Chondrocyte (in vitro differentiated cells): ENCODE measurements around the gene ZNF524. TPM values are rescaled to one million over a fixed set of nuclear protein-coding genes. Genes with fewer than 3 reads are reported as not detected.
"Not testable (repeated sequence)": the region's sequence is repeated elsewhere in the genome, so short reads cannot be mapped to it uniquely, and the experiment has no call there.

Source experiments
- DNase-seq: peaks from one replicate; pipeline ENCODE4 v3.0.0; 2021; ENCODE audit warnings: mixed read lengths, low spot score
- H3K27ac Mint-ChIP-seq: one replicate; pipeline ENCODE4 v1.8.0; 2021; ENCODE audit warnings: mild to moderate bottlenecking, moderate library complexity, mixed read lengths; ENCODE audit not compliant: unreplicated experiment
- H3K27me3 Mint-ChIP-seq: 2 replicates; pipeline ENCODE4 v1.8.0; 2021; ENCODE audit warnings: low read depth, mixed read lengths
- H3K36me3 Mint-ChIP-seq: 2 replicates; pipeline ENCODE4 v1.8.0; 2021; ENCODE audit warnings: low read depth, mixed read lengths
- H3K4me1 Mint-ChIP-seq: 2 replicates; pipeline ENCODE4 v1.8.0; 2021; ENCODE audit warnings: low read depth, mild to moderate bottlenecking, mixed read lengths
- H3K4me3 Mint-ChIP-seq: one replicate; pipeline ENCODE4 v1.8.0; 2021; ENCODE audit warnings: mild to moderate bottlenecking, moderate library complexity, mixed read lengths; ENCODE audit not compliant: unreplicated experiment
- H3K9me3 Mint-ChIP-seq: 2 replicates; pipeline ENCODE4 v1.8.0; 2021; ENCODE audit warnings: low read depth, mixed read lengths
- CTCF ChIP-seq: fragments of 200-600 bp; sonication (generic); IDR thresholded peaks from 2 replicates; pipeline ENCODE4 v1.5.0; 2021; ENCODE audit warnings: antibody characterized with exemption, mild to moderate bottlenecking, moderate library complexity
- total RNA-seq: library from RNA; stranded (reverse); gene quantifications from 3 replicates; pipeline ENCODE4 v1.2.1, GENCODE V29; 2021

Gene ZNF524
- total RNA-seq, 1 donor from 2014 or later: 11.0 TPM

GRCh38 chr19:55567708-55568328 is 32.3 kb upstream of the ZNF524 start:
- Mint-ChIP-seq H3K4me1 (no peaks in the 10 kb centered on the region), H3K4me3 (no peak overlapping the region)
- no peak for TF ChIP-seq CTCF

GRCh38 chr19:55569477-55569876 is 30.6 kb upstream of the ZNF524 start:
- not testable (repeated sequence) for H3K4me3 Mint-ChIP-seq, H3K27ac Mint-ChIP-seq, H3K27me3 Mint-ChIP-seq, H3K36me3 Mint-ChIP-seq, H3K9me3 Mint-ChIP-seq, H3K4me1 Mint-ChIP-seq, DNase-seq

More at GRCh38 chr19:55567708-55568328, 32.3 kb upstream of the ZNF524 start:
- Mint-ChIP-seq H3K9me3 (no peaks in the 10 kb centered on the region), H3K36me3 (no peaks in the 10 kb centered on the region), H3K27me3 (peaks cover 4% of the 10 kb centered on the region), H3K27ac (no peak overlapping the region)
- no peak for DNase-seq

GRCh38 chr19:55573929-55574328 is 26.2 kb upstream of the ZNF524 start:
- H3K36me3 Mint-ChIP-seq: peaks cover 11% of the 10 kb centered on the region
- H3K9me3 Mint-ChIP-seq, H3K27ac Mint-ChIP-seq, H3K4me3 Mint-ChIP-seq, H3K27me3 Mint-ChIP-seq, DNase-seq, H3K4me1 Mint-ChIP-seq: not testable (repeated sequence)

GRCh38 chr19:55576746-55577145 is 23.3 kb upstream of the ZNF524 start:
- H3K4me3 Mint-ChIP-seq: no peak overlapping the region

GRCh38 chr19:55578031-55578760 is 21.9 kb upstream of the ZNF524 start:
- Mint-ChIP-seq H3K4me1 (peaks cover 24% of the 10 kb centered on the region), H3K36me3 (peaks cover 15% of the 10 kb centered on the region), H3K9me3 (no peaks in the 10 kb centered on the region), H3K27ac (no peak overlapping the region), H3K27me3 (no peaks in the 10 kb centered on the region), H3K4me3 (no peak overlapping the region)
- TF ChIP-seq CTCF: no peak
- DNase-seq: no peak

More at GRCh38 chr19:55576746-55577145, 23.3 kb upstream of the ZNF524 start:
- peaks cover 15% of the 10 kb centered on the region for H3K36me3 Mint-ChIP-seq
- H3K4me1 Mint-ChIP-seq: peaks cover 19% of the 10 kb centered on the region
- DNase-seq: no peak
- H3K27ac Mint-ChIP-seq: no peak overlapping the region
- H3K27me3 Mint-ChIP-seq: no peaks in the 10 kb centered on the region
- no peak for TF ChIP-seq CTCF
- no peaks in the 10 kb centered on the region for H3K9me3 Mint-ChIP-seq

GRCh38 chr19:55578761-55579747 is 21.0 kb upstream of the ZNF524 start:
- H3K36me3 Mint-ChIP-seq: peaks cover 15% of the 10 kb centered on the region
- H3K27ac Mint-ChIP-seq: peak overlapping the region; percentile 93
- no peaks in the 10 kb centered on the region for H3K9me3 Mint-ChIP-seq
- H3K27me3 Mint-ChIP-seq: no peaks in the 10 kb centered on the region
- peaks cover 24% of the 10 kb centered on the region for H3K4me1 Mint-ChIP-seq
- peak overlapping the region; percentile 97 for H3K4me3 Mint-ChIP-seq
- no peak for TF ChIP-seq CTCF
- no peak for DNase-seq
